Spleen (tissue), 7 donors: Measurements from ENCODE around the gene SLC22A23.

Experiments used
- POLR2A ChIP-seq, 3 donors: fragments of 450-650 bp; IDR thresholded peaks; one replicate each; pipeline ENCODE4 v1.5.1; 2017; ENCODE audit warnings: antibody characterized with exemption in 3 of 3, mild to moderate bottlenecking in 1 of 3
- TF ChIP-seq, protein P1 (sequence below), 11 experiments: fragments of 200-600 bp in 7 of 11; fragments of 450-650 bp in 4 of 11; sonication (generic) in 4 of 11; IDR thresholded peaks in 8 of 11; conservative IDR thresholded peaks in 3 of 11; 1 replicate in 7 of 11; 2 replicates in 4 of 11; pipeline versions ENCODE4 v1.4.0 to v1.8.0; 2016 to 2021; ENCODE audit warnings: antibody characterized with exemption in 11 of 11, inconsistent platforms in 4 of 11, mild to moderate bottlenecking in 1 of 11
- donor health status: DM: no; HTN: no; CAD: no; lungs with moderate emphysema.
- donor health status: DM: no; HTN: no; CAD: no.
- donor health status: DM: no; HTN: no; CAD: no.

DNA sequence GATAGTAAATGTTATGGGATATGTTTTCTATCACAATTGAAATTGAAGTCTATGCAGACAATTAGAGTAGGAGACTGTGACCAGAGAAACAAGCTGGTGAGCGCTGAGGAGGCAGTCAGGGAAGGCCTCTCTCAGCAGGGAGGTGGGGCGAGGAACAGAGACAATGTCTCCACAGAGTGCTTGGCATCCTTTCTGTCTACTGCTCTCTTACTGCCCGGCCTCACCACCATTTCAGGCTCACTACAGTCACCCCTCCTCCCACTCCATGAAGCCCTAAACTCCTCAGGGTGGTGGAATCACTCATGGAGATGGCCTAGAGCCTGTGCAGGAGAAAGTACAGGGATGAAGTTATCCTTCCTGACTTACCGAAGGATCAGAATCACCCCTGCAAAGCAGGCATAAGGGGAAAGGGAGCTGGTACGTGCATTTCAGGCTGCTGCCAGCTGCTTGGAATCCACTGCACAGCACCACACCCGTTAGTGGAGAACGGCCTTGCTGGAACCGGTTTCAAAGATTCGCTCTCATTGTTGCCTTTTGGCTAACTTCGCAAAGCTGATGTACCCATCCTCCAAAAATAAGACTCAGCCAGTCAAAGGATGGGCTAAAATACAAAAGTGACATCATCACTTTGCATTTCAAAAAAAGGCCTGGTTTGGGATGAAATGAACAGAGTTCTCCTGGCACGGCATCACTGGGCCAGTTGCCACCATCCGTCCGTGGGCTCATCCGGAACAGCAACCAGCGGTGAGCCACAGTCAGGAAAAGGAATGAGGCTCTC lies 67.3 kb downstream of the SLC22A23 start:
- TF ChIP-seq, protein P1, sequence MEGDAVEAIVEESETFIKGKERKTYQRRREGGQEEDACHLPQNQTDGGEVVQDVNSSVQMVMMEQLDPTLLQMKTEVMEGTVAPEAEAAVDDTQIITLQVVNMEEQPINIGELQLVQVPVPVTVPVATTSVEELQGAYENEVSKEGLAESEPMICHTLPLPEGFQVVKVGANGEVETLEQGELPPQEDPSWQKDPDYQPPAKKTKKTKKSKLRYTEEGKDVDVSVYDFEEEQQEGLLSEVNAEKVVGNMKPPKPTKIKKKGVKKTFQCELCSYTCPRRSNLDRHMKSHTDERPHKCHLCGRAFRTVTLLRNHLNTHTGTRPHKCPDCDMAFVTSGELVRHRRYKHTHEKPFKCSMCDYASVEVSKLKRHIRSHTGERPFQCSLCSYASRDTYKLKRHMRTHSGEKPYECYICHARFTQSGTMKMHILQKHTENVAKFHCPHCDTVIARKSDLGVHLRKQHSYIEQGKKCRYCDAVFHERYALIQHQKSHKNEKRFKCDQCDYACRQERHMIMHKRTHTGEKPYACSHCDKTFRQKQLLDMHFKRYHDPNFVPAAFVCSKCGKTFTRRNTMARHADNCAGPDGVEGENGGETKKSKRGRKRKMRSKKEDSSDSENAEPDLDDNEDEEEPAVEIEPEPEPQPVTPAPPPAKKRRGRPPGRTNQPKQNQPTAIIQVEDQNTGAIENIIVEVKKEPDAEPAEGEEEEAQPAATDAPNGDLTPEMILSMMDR (IDR thresholded peaks at IDR 0.05 in 8 of 11, conservative IDR thresholded peaks at IDR 0.05 in 3 of 11): no peak
- TF ChIP-seq POLR2A (IDR thresholded peaks at IDR 0.05): no peak
